NCI-H2227 (cell line): Measurements from ENCODE around the gene KCNJ10.
"Not testable (repeated sequence)": the region's sequence is repeated elsewhere in the genome, so short reads cannot be mapped to it uniquely, and the experiment has no call there.

Experiments used
- DNase-seq: peaks from one replicate; lab custom pipeline; 2025; ENCODE audit not compliant: unreplicated experiment; lab: John Stamatoyannopoulos, UW

KCNJ10 gene

DNA sequence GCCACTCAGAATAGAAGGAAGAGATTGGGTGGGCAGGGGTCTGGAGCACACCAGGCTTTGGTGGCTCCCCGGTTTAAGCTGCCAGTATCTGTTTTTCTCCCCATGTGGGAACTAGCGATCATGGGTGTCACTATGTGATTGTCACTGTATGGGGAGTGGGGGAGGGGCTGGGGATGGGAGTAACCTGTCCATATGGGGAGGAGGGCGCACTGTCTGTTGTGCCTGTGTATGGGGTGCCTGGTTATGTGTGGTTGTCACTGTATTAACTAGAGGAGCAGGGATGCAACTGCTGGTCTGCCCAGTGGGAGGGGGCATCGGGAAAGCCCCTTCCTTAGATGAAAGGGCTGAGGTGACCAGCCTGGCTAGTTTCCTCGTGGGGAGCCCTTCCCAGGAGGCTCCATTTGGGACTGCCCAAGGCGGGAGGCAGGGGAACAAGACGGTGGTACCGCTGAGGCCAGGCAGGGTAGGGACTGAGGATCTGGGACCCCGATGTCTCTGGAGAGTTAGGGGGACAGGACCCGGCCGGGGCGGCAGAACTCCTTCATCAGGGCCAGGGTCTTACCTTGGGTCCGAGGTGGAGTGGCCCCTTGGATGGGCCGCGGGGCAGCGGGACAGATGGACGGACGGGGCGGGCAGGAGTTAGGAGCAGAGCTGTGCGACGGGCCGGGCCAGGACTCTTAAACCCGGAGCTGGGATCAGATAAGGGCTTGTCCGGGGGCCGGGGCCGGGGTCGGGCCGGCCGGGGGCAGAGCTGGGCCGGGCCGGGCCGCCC, at the start of gene KCNJ10:
Gene KCNJ10 (minus strand): TSS at position 701 of the 772 bp plus-strand sequence. CDS start 27,628 bp downstream, outside the sequence.
- DNase-seq = no peak

GRCh38 chr1:160118928-160119327, 49.0 kb upstream of the KCNJ10 start:
- DNase-seq = no peak

DNA sequence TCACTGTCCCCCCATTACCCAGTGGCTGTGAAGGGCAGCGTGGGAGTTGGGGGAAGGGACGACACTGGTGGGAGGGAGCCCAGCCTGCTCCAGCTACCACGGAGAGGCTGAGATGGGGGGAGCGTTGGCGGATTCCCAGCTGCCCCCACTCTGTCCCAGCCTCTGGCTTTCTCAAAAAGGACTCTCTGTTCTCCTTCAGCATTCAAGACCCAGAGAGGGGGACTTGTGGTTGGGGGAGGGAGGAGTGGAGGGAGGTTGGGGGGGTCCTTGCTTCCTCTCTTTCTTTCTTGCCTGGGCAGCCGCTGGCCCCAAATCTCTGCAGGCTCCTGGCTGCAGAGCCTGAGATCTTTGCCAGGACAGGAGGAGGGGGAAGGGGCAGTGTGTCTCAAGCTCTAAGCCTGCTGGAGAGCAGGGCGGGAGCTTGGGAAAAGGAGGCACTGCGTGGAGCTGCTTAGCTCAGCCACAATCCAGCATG, 47.8 kb upstream of the KCNJ10 start:
- DNase-seq = peak; percentile 13

DNA sequence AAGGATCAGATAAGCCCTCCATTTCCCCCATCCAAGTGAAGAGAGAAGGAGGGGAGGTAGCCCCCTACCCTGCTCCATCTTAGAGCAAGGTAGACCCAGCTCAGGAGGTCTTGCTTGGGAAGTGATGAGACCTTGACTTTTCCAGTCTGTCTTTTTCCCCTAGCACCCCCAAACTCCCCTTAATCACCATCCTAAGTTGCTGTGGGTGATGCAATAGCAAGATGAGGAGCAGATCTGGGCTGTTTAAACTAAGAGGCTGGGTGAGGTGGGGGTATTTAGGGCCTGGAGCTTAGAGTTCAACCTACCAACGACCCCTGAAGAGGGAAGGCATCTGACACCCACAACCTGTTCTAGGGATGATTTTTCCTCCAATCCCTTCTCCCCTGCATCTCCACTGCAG, 47.3 kb upstream of the KCNJ10 start:
- no peak for DNase-seq

DNA sequence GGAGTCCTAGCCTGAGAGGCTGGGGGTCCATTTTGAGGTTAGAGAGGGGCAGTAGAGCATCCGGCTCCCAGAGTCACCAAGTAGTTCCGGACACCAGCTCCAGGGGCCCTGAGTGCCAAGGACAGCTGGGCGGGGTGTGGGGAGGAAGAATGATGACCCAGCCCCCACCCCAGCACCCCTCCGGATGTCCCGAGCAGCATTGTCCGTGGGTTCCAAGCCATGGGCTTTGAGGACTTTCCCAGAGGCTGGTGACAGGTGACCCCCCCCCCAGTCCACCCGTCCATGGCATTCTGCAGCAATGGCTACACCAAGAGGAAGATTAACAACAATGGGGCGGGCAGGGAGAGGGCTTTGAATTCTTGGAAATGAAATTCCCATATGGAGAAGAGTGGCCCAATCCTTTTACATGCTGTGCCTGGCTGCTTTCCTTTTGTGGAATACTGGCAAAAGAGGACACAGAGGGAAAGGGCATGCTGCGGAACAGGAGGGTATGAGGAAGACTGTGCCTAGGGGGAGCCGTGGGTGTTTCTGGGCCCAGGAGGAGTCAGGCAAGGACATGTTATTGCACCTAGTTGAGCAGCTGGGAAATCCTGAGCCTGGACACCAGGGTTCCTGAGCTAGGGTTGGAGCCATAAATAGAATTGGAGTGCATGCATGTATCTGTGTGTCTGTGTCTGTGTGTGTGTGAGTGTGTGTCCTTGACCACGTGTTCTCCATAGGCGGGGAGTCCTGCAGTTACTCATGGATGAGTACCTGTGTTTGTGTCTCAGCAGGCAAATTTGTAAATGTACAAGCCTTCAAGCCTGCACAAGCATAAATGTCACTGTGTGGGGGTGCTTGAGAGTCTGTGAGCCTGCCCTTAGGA, 46.6 kb upstream of the KCNJ10 start:
- DNase-seq = peak; percentile 15

DNA sequence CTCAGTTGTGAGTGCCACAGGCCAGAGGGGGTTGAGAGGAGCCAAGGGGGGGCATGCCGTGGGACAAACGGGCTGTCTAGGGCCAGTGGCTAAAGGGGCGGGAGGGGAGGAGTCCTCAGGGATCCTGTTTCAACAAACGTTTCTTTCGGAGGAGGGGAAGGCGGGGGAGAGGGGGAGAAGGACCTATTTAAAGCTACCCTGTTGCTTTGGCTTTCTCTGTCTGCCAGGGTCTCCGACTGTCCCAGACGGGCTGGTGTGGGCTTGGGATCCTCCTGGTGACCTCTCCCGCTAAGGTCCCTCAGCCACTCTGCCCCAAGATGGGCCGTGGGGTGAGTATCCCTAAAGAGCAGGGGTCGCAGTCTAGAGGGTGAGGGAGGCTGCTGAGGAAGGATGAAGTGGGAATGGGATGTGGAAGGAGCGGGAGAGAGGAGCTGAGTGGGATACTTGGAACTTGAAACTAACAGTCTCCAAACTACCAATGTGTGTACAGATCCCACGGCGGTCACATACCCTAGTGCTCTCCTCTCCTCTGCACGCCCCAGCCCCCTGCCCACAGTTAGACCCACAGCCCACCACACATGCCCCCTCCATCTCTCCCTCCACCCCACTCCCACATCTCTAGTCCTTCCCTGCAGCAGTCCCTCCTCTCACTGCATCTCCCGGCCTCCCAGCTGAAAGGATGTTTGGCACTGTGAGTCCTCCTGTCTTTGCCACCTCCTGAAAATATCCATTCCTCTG, 45.8 kb upstream of the KCNJ10 start, which contains the start of gene ATP1A2:
Gene ATP1A2 (plus strand): TSS at position 215 of the 738 bp plus-strand sequence. CDS start 103 bp downstream, at position 318.
- DNase-seq = no peak

DNA sequence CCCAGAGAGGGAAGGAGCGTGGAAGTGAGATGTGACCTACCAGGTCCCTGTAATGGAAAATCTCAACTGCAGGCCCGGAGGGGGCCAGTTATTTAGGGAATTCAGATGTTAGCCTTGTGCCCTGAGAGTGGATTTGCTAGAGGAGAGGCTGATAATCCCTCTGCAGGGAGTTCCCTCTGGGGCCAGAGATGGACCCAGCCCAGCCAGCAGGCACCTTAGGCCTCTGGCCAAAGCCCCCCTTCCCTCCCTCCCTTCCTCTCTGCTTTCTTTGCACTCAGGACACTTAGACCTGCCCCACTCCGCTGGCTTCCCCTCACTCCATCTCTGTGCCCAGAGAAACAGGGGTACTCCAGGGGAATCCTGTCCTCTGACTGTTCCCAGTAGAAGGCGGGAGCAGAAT, 44.1 kb upstream of the KCNJ10 start:
- DNase-seq = no peak

- DNase-seq = no peak
These were observed 43.4 kb upstream of the KCNJ10 start for GRCh38 chr1:160113407-160113806.

DNA sequence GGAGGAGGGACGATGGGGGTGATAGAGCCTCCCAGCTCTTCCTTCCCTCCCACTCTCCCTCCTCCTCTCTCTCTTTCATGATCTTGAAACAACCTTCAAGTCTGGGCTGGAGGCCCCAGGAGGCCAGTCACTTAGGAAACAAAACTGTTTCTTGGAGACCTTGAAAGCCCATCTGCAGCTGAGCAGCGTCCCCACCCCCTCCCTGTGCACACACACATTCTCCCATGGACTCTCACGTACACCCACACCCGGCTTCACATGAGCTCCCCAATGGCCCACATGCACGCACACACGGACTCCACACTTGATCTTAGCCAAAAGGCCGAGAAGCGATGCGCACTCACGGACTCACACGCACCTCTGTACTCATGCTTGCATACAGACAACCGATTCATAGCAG, 42.4 kb upstream of the KCNJ10 start:
- no peak for DNase-seq

DNA sequence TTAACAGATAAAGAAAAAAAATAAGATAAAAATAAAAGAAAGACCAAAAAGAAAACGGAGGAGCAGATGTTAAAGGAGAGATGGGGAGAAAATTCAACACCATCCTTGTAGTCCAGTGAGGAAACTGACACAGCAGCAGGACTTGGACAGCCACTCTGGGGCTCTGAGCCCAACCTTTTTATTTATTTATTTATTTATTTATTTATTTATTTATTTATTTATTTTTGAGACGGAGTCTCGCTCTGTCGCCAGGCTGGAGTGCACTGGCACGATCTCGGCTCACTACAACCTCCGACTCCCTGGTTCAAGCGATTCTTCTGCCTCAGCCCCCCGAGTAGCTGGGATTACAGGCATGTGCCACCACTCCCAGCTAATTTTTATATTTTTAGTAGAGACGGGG, 41.5 kb upstream of the KCNJ10 start:
- DNase-seq = not testable (repeated sequence)

DNA sequence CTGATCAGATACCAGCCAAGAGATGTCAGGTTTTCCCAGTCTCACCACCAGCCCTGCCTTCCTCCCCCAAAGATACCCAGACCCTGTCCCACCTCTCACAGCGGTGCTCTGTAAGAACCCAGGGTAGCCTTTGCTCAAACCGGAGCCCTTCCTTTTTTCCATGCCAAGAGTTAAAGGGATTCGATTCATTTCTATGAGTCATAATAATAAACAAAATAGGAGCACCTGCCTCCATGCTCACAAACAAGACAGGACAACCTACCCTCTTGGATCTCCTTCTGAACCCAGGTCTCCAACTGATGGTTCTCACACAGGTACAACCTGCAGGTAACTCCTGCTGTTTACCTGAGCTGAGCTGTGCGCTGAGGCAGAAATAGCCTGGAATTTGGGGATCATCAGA, 39.7 kb upstream of the KCNJ10 start:
- DNase-seq = no peak

DNA sequence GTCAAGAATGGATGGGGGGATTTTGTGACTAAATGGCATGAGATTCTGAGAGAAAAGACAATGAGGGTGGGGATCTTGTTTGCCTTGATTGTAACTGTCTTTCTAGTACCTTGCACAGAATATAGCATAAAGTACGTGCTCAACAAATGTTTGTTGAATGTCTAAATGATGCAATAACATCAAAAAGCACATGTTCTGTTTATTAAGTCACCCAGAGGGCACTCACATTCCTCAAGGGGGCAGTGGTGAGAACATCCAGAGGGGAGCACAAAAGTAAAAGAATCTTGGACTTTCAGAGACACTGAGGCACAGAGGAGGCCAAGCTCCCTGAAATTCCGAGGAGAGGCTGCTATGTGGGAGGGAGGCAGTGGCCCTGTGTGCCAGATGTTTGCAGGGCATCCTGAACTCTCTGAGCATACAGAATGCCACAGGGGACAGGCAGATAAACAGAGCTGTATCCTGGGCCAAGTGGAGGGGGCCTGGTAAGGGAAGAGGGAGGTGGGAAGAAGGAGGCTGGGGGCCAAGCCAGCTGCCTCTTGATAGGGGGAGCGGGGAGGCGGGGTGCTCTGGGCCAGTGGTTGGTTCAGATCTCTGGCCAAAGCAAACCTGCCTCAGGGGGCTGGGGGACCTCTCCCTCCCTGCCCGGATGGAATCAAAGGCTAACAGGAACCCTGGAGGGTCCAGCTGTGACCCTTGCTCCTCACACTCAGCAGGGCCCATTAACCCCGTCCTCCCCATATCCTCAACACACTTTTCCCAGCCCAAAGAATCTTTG, 39.1 kb upstream of the KCNJ10 start:
- DNase-seq = peak; percentile 34

- DNase-seq = no peak
These were observed 37.6 kb upstream of the KCNJ10 start for GRCh38 chr1:160107512-160107911.

GRCh38 chr1:160105155-160105554, 35.2 kb upstream of the KCNJ10 start:
- DNase-seq = no peak

DNA sequence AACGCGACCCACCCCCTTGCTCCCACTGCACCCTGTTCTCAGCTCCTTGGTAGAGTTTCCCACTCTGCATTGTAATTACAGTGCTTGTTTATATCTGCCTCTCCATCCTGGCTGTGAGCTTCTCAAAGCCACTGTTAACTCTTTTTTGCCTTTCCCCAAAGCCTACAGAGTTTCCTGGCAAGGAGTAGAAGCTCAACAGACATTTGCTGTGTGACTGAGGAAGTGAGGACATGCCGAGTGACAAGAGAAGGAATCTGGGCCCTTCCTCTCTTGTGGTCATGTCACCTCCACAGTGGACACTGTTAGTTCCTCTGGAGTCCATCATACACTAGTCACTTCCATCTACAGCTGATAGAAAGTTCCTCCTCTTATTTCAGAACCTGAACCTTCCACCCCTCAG, 34.5 kb upstream of the KCNJ10 start:
- DNase-seq = peak; percentile 15

GRCh38 chr1:160103658-160104408, 33.9 kb upstream of the KCNJ10 start:
- no peak for DNase-seq

DNA sequence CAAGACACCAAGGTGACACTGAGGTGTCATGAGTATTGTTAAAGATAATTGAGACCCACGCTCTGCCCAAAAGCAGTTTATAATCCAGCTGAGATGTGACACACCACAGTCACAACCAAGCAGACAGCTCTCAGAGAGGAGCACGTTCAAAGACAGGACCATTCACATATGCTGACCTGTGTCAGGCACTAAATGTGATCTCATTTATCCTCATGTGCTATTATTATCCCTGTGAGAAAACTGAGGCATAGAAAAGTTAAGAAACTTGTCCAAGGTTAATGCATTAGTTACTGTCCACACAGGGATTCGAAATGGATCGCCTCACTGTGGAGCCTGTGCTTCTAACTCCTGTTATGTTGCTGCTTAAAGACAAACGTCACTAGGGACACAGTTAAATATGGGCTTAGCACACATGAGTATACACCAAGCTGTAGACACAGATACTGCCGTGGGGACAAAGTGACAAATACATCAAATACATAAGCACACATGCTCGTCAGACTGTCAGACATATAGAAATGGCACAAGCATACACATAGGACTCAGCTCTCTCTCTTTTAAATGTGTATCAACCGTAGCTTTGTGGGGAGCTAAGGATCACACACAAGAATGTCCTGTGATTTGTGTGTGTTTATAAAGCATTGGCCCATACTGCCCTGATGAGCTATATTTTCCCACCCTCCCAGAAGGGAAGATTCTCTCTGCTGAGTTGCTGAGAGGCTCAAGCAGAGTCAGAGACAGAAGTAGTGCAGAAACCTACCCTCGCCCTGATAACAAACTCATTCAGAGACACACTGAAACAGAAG, 32.0 kb upstream of the KCNJ10 start:
- no peak for DNase-seq

DNA sequence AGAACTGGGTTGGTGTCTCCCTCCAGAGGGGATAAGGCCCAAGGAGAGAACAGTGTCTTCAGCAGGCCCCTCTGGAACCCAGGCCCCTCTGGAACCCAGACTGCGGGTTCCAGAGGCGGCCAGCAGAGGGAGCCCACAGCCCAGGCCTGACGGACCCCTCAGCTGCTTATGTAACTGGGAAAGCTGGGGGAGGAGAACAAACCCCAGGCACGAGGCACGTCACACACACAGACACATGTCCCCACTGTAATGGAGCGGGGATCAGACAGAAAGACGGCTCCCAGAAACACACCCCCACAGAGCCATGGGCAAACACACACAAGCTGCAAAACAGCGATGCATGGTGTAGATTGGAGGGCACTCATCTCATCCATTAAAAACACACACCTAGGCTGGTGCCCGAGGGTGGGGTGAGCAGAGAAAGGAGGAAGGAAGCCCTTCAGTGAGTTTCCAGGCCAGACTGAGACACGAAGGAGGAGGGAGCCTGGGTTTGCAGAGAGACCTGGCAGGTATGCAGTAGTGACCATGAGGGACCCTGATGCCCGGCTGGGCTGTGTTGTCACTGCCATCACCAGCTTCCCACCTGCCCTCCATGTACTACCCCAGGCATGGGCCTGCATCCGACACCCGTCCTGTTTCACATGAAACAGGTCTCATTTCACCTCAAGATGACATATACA, 31.2 kb upstream of the KCNJ10 start:
- peak; percentile 90 for DNase-seq
